ENCODE measurements around the gene LRP1B. TPM values are rescaled to one million over a fixed set of nuclear protein-coding genes. Genes with fewer than 3 reads are reported as not detected.

The LRP1B gene
- total RNA-seq, 1 donor from 2014 or later = 0.25 TPM

- Mint-ChIP-seq H3K36me3 (ENCODE audit: low read depth) (no peaks in the 10 kb centered on the region), H3K27ac (ENCODE audit: unreplicated experiment) (no peak overlapping the region), H3K9me3 (ENCODE audit: low read depth) (no peaks in the 10 kb centered on the region), H3K27me3 (ENCODE audit: low read depth) (no peaks in the 10 kb centered on the region), H3K4me1 (ENCODE audit: low read depth) (no peaks in the 10 kb centered on the region), H3K4me3 (ENCODE audit: unreplicated experiment) (no peak overlapping the region)
- no peak for DNase-seq (ENCODE audit: low spot score)
- TF ChIP-seq CTCF (IDR thresholded peaks at IDR 0.05) = no peak
Measured at GRCh38 chr2:141242008-141242407, 888.8 kb downstream of the LRP1B start.

- H3K4me3 Mint-ChIP-seq (ENCODE audit: unreplicated experiment) = no peak overlapping the region
- H3K4me1 Mint-ChIP-seq (ENCODE audit: low read depth) = no peaks in the 10 kb centered on the region
- no peak overlapping the region for H3K27ac Mint-ChIP-seq (ENCODE audit: unreplicated experiment)
- H3K36me3 Mint-ChIP-seq (ENCODE audit: low read depth) = peaks cover 5% of the 10 kb centered on the region
- no peaks in the 10 kb centered on the region for H3K27me3 Mint-ChIP-seq (ENCODE audit: low read depth)
- H3K9me3 Mint-ChIP-seq (ENCODE audit: low read depth) = peaks cover 17% of the 10 kb centered on the region
- no peak for TF ChIP-seq CTCF (IDR thresholded peaks at IDR 0.05)
- DNase-seq (ENCODE audit: low spot score) = no peak
Measured at GRCh38 chr2:141226560-141226959, 904.3 kb downstream of the LRP1B start.

GRCh38 chr2:141207036-141207385 is 923.8 kb downstream of the LRP1B start:
- no peaks in the 10 kb centered on the region for H3K27me3 Mint-ChIP-seq (ENCODE audit: low read depth)
- peaks cover 3% of the 10 kb centered on the region for H3K9me3 Mint-ChIP-seq (ENCODE audit: low read depth)
- TF ChIP-seq CTCF (IDR thresholded peaks at IDR 0.05) = no peak
- H3K4me1 Mint-ChIP-seq (ENCODE audit: low read depth) = no peaks in the 10 kb centered on the region
- no peak for DNase-seq (ENCODE audit: low spot score)
- H3K36me3 Mint-ChIP-seq (ENCODE audit: low read depth) = peaks cover 2% of the 10 kb centered on the region
- no peak overlapping the region for H3K4me3 Mint-ChIP-seq (ENCODE audit: unreplicated experiment)
- H3K27ac Mint-ChIP-seq (ENCODE audit: unreplicated experiment) = no peak overlapping the region

- Mint-ChIP-seq H3K36me3 (ENCODE audit: low read depth) (peaks cover 2% of the 10 kb centered on the region), H3K4me3 (ENCODE audit: unreplicated experiment) (no peak overlapping the region), H3K9me3 (ENCODE audit: low read depth) (peaks cover 3% of the 10 kb centered on the region), H3K27me3 (ENCODE audit: low read depth) (no peaks in the 10 kb centered on the region), H3K27ac (ENCODE audit: unreplicated experiment) (no peak overlapping the region), H3K4me1 (ENCODE audit: low read depth) (no peaks in the 10 kb centered on the region)
- DNase-seq (ENCODE audit: low spot score) = no peak
- TF ChIP-seq CTCF (IDR thresholded peaks at IDR 0.05) = no peak
Measured at GRCh38 chr2:141201016-141201565, 929.7 kb downstream of the LRP1B start.

GRCh38 chr2:141200191-141200590 is 930.6 kb downstream of the LRP1B start:
- H3K4me1 Mint-ChIP-seq (ENCODE audit: low read depth) = no peaks in the 10 kb centered on the region
- H3K9me3 Mint-ChIP-seq (ENCODE audit: low read depth) = peaks cover 3% of the 10 kb centered on the region
- peaks cover 2% of the 10 kb centered on the region for H3K36me3 Mint-ChIP-seq (ENCODE audit: low read depth)
- no peak overlapping the region for H3K4me3 Mint-ChIP-seq (ENCODE audit: unreplicated experiment)
- H3K27ac Mint-ChIP-seq (ENCODE audit: unreplicated experiment) = no peak overlapping the region
- DNase-seq (ENCODE audit: low spot score) = no peak
- TF ChIP-seq CTCF (IDR thresholded peaks at IDR 0.05) = no peak
- H3K27me3 Mint-ChIP-seq (ENCODE audit: low read depth) = no peaks in the 10 kb centered on the region
